Keratinocyte (primary cell): ENCODE data around the gene TLR1. TPM values are rescaled to one million over a fixed set of nuclear protein-coding genes. Genes with fewer than 3 reads are reported as not detected.

ENCODE experiments used
- DNase-seq: peaks from one replicate; pipeline ENCODE4 v3.0.0-alpha.2; 2011; ENCODE audit warnings: low read depth, missing footprints, low spot score
- FAIRE-seq: peaks from 2 replicates; lab custom pipeline; 2011; peaks lifted over from hg19 to GRCh38; lab: Jason Lieb, UNC
- H2AFZ ChIP-seq: 2 replicates; pipeline ENCODE4 v1.6.0; 2012; ENCODE audit warnings: low read length, control low read depth, inconsistent platforms; ENCODE audit not compliant: control insufficient read depth
- H3K27ac ChIP-seq: 2 replicates; pipeline ENCODE4 v1.5.1; 2011; ENCODE audit warnings: low read length; ENCODE audit not compliant: control insufficient read depth, insufficient read depth
- H3K27me3 ChIP-seq: 3 replicates; pipeline ENCODE4 v1.6.0; 2011; ENCODE audit warnings: low read length; ENCODE audit not compliant: control insufficient read depth, insufficient read depth; ENCODE audit errors: extremely low read depth
- H3K36me3 ChIP-seq, 2 experiments: 2 replicates in 1 of 2; 3 replicates in 1 of 2; pipeline ENCODE4 v1.5.1; 2011; ENCODE audit warnings: low read length in 2 of 2, mild to moderate bottlenecking in 1 of 2; ENCODE audit not compliant: control insufficient read depth in 2 of 2, insufficient read depth in 2 of 2; ENCODE audit errors: extremely low read depth in 1 of 2
- H3K4me1 ChIP-seq: 3 replicates; pipeline ENCODE4 v1.5.1; 2011; ENCODE audit warnings: low read length; ENCODE audit not compliant: control insufficient read depth, insufficient read depth; ENCODE audit errors: extremely low read depth
- H3K4me2 ChIP-seq: 3 replicates; pipeline ENCODE4 v1.6.0; 2011; ENCODE audit warnings: low read depth, low read length; ENCODE audit not compliant: control insufficient read depth, insufficient read depth; ENCODE audit errors: extremely low read depth
- H3K4me3 ChIP-seq, 3 experiments: fragments of 200-600 bp in 1 of 3; sonication (generic) in 1 of 3; 2 replicates in 2 of 3; 3 replicates in 1 of 3; pipeline ENCODE4 v1.5.1; 2011 to 2016; ENCODE audit warnings: low read length in 3 of 3, mild to moderate bottlenecking in 3 of 3, control low read depth in 2 of 3, inconsistent platforms in 1 of 3, low read depth in 1 of 3, mixed read lengths in 1 of 3, mixed run types in 1 of 3, moderate library complexity in 1 of 3; ENCODE audit not compliant: control insufficient read depth in 2 of 3, insufficient read depth in 2 of 3; ENCODE audit errors: extremely low read depth in 1 of 3
- H3K79me2 ChIP-seq: 2 replicates; pipeline ENCODE4 v1.6.0; 2012; ENCODE audit warnings: low read length; ENCODE audit not compliant: control insufficient read depth, insufficient read depth
- H3K9ac ChIP-seq: 3 replicates; pipeline ENCODE4 v1.6.0; 2011; ENCODE audit warnings: low read length; ENCODE audit not compliant: control insufficient read depth, insufficient read depth; ENCODE audit errors: extremely low read depth
- H3K9me1 ChIP-seq: 3 replicates; pipeline ENCODE4 v1.6.0; 2011; ENCODE audit warnings: low read length; ENCODE audit not compliant: control insufficient read depth, insufficient read depth; ENCODE audit errors: extremely low read depth
- H3K9me3 ChIP-seq: 2 replicates; pipeline ENCODE4 v1.5.1; 2012; ENCODE audit warnings: low read depth, low read length; ENCODE audit not compliant: control insufficient read depth
- H4K20me1 ChIP-seq: 3 replicates; pipeline ENCODE4 v1.6.0; 2011; ENCODE audit warnings: low read length; ENCODE audit not compliant: control insufficient read depth, insufficient read depth; ENCODE audit errors: extremely low read depth
- CTCF ChIP-seq, 3 experiments: IDR thresholded peaks in 1 of 3; conservative IDR thresholded peaks in 1 of 3; optimal IDR thresholded peaks in 1 of 3; 2 replicates in 2 of 3; 3 replicates in 1 of 3; pipeline versions ENCODE3 to v1.5.1; 2011; ENCODE audit warnings: low read length in 3 of 3, mild to moderate bottlenecking in 3 of 3, moderate library complexity in 2 of 3, control low read depth in 1 of 3, inconsistent platforms in 1 of 3; ENCODE audit not compliant: insufficient read depth in 2 of 3; ENCODE audit errors: extremely low read depth in 1 of 3
- EZH2 ChIP-seq: IDR thresholded peaks from one replicate; pipeline ENCODE4 v1.6.1; 2012; ENCODE audit warnings: inconsistent platforms, mild to moderate bottlenecking, low read length, moderate library complexity
- dilution Hi-C: fragments of 300-500 bp; cut with MboI; formaldehyde crosslinking; loops from one replicate; pipeline ENCODE4 v1.7.0; 2020; ENCODE audit warnings: low sequenced_read_pairs; ENCODE audit not compliant: extremely low pct_ligation_motif_present
- polyA plus RNA-seq, 5 experiments: library from polyadenylated mRNA; depleted of rRNA in 3 of 5; stranded (reverse) in 3 of 5; stranded (forward) in 1 of 5; unstranded in 1 of 5; fragments of >200 nt; gene quantifications; 1 replicate in 1 of 5; 2 replicates in 3 of 5; 3 replicates in 1 of 5; pipeline versions ENCODE4 v1.2.1 to v1.2.3, GENCODE V29; 2011 to 2012; ENCODE audit warnings: missing spikeins in 2 of 5, low read depth in 1 of 5, low replicate concordance in 1 of 5

Gene TLR1
- polyA plus RNA-seq, 1 donor (not counting 4 experiments of a cell fraction or from before 2014, with no cell fraction given): 0.73 TPM

DNA sequence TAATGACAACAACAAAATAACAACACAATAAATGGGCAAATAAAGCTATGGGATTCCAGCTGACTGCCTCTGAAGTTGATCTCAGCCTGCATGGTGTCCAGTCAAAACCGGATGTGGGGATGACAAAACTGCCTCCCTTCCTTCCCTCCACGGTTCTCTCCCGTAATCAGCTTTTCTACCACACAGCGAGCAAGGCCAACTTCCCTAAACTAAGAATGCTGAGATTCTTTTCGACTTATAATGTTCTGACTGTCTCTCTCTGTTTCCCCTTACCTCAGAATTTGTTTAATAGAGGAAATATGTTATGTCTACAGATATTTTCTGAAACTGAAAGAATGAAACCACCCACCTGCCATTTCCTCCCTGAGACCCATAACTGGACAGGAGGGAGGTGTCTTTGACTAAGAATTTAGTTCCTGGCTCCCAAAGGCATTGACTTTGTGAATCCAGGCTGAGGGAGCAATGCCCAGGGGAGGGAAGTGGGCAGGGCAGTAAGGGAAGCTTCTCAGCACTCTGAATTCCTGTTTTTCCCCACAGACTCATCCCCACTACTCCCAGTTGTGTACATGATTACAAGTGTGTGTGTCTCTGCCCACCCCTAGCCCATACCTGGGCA lies 1.0 kb upstream of the TLR1 start:
- dilution Hi-C loops: no loop called here
- no peaks in the 10 kb centered on the region for H3K36me3 ChIP-seq
- no peaks in the 10 kb centered on the region for H3K79me2 ChIP-seq
- FAIRE-seq (no peak), DNase-seq (no peak)
- no peaks in the 10 kb centered on the region for H3K9me3 ChIP-seq
- H3K27ac ChIP-seq: no peak overlapping the region
- H3K9ac ChIP-seq: no peak overlapping the region
- H3K27me3 ChIP-seq: no peaks in the 10 kb centered on the region
- TF ChIP-seq EZH2 (no peak), CTCF (optimal IDR thresholded peaks at IDR 0.05 in 1 of 3, IDR thresholded peaks at IDR 0.05 in 1 of 3, conservative IDR thresholded peaks at IDR 0.05 in 1 of 3; ENCODE audit: extremely low read depth in 1 of 3, insufficient read depth in 2 of 3, low read length in 3 of 3) (no peak)
- no peaks in the 10 kb centered on the region for H3K4me1 ChIP-seq
- no peak overlapping the region for H3K4me2 ChIP-seq
- peak overlapping the region; percentile 37 for H2AFZ ChIP-seq
- H4K20me1 ChIP-seq: no peaks in the 10 kb centered on the region
- no peak overlapping the region for H3K4me3 ChIP-seq
- no peaks in the 10 kb centered on the region for H3K9me1 ChIP-seq

DNA sequence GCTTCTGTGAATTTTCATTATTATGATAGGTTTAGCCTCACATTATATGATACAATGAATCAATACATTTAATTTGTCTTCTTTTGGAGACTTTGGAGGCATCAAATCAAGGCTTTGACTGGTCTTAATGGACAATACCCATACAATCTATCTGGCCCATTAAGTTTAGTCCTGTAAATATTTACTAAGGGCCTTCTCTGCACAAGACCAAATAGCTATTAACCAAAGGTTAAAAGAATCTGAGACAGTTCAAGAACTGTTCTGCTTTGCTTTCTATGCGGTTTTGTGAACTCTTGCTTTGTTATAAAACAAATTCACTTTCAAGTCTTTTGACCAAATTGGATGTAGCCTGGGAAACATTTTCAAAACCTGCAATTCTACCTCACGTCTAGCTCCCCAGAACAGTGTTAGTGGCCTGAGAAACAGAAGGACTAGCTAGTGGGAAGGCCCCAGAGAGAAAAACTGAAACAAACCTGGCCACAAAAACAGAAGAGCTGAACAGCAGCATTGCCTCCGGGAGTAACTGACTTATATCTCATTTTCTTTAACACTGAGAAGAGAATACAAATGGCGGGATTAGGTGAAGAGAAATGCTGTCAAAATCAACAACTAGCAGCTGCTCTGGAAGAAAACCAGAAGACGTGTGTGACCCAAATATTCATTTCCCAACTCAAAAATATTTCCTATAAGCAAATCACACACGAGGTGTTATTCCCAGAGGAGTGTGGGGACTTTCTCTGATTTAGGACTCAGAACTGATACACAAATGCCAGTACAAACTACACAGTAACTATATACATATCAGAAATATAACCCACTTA lies 548 bp downstream of the TLR1 start:
- H4K20me1 ChIP-seq: no peaks in the 10 kb centered on the region
- H3K9me3 ChIP-seq: no peaks in the 10 kb centered on the region
- DNase-seq (no peak), FAIRE-seq (no peak)
- H3K9ac ChIP-seq: no peak overlapping the region
- peak overlapping the region; percentile 6 for H3K4me2 ChIP-seq
- H3K9me1 ChIP-seq: no peaks in the 10 kb centered on the region
- no peaks in the 10 kb centered on the region for H3K27me3 ChIP-seq
- H2AFZ ChIP-seq: peak overlapping the region; percentile 64
- dilution Hi-C loops: no loop called here
- H3K27ac ChIP-seq: no peak overlapping the region
- no peaks in the 10 kb centered on the region for H3K36me3 ChIP-seq
- no peak for TF ChIP-seq CTCF (optimal IDR thresholded peaks at IDR 0.05 in 1 of 3, IDR thresholded peaks at IDR 0.05 in 1 of 3, conservative IDR thresholded peaks at IDR 0.05 in 1 of 3; ENCODE audit: extremely low read depth in 1 of 3, insufficient read depth in 2 of 3, low read length in 3 of 3)
- no peak for TF ChIP-seq EZH2
- H3K4me3 ChIP-seq: no peak overlapping the region
- H3K4me1 ChIP-seq: no peaks in the 10 kb centered on the region
- H3K79me2 ChIP-seq: no peaks in the 10 kb centered on the region
